Right hindlimb (tissue), 1 donor: Measurements from ENCODE around the gene SHISA6.

Source experiments
- DNase-seq: peaks from one replicate; pipeline ENCODE4 v3.0.0-alpha.2; 2018

Gene SHISA6

GRCh38 chr17:11547853-11548252 lies 306.8 kb downstream of the SHISA6 start:
- no peak for DNase-seq

GRCh38 chr17:11548398-11548797 lies 307.4 kb downstream of the SHISA6 start:
- DNase-seq = no peak

- no peak for DNase-seq
Observed at GRCh38 chr17:11550431-11550830, 309.4 kb downstream of the SHISA6 start.

GRCh38 chr17:11551442-11551841 lies 310.4 kb downstream of the SHISA6 start:
- no peak for DNase-seq

- DNase-seq = no peak
Observed at GRCh38 chr17:11553135-11553534, 312.1 kb downstream of the SHISA6 start.

GRCh38 chr17:11554042-11554441 lies 313.0 kb downstream of the SHISA6 start:
- DNase-seq = no peak

GRCh38 chr17:11554542-11554941 lies 313.5 kb downstream of the SHISA6 start:
- DNase-seq = no peak

- no peak for DNase-seq
Observed at GRCh38 chr17:11555530-11555929, 314.5 kb downstream of the SHISA6 start.

- DNase-seq = peak; percentile 31
Observed at GRCh38 chr17:11557727-11558452, 316.9 kb downstream of the SHISA6 start.

GRCh38 chr17:11558681-11559234 lies 317.7 kb downstream of the SHISA6 start:
- DNase-seq = no peak

GRCh38 chr17:11559601-11560000 lies 318.6 kb downstream of the SHISA6 start:
- no peak for DNase-seq

GRCh38 chr17:11561281-11561680 lies 320.3 kb downstream of the SHISA6 start:
- DNase-seq = no peak

GRCh38 chr17:11561702-11562101 lies 320.7 kb downstream of the SHISA6 start:
- no peak for DNase-seq

GRCh38 chr17:11564589-11565380 lies 323.8 kb downstream of the SHISA6 start:
- DNase-seq = peak; percentile 88

- no peak for DNase-seq
Observed at GRCh38 chr17:11565591-11565990, 324.6 kb downstream of the SHISA6 start.

- peak; percentile 65 for DNase-seq
Observed at GRCh38 chr17:11578998-11579397, 338.0 kb downstream of the SHISA6 start.

- DNase-seq = no peak
Observed at GRCh38 chr17:11580677-11581076, 339.7 kb downstream of the SHISA6 start.

- no peak for DNase-seq
Observed at GRCh38 chr17:11582217-11582616, 341.2 kb downstream of the SHISA6 start.

- no peak for DNase-seq
Observed at GRCh38 chr17:11583306-11583992, 342.4 kb downstream of the SHISA6 start.

GRCh38 chr17:11589716-11590115 lies 348.7 kb downstream of the SHISA6 start:
- DNase-seq = no peak

- peak; percentile 97 for DNase-seq
Observed at GRCh38 chr17:11598274-11599221, 357.5 kb downstream of the SHISA6 start, which contains the start of gene DNAH9. Gene DNAH9, plus strand, starts transcription at chr17:11598470. Its CDS starts 29 bp downstream, at chr17:11598499.

GRCh38 chr17:11601661-11602060 lies 360.6 kb downstream of the SHISA6 start:
- DNase-seq = no peak
